GM21526 (cell line): ENCODE data around the gene TTC3.
A peak's percentile ranks its signal among the peaks of the same experiment; 100 is the strongest.

Experiments used
- ATAC-seq: cut with Tn5 transposase; IDR thresholded peaks from one replicate; pipeline ENCODE4 v1.9.1; 2021; ENCODE audit warnings: moderate library complexity; ENCODE audit not compliant: unreplicated experiment, low FRiP score

The TTC3 gene

DNA sequence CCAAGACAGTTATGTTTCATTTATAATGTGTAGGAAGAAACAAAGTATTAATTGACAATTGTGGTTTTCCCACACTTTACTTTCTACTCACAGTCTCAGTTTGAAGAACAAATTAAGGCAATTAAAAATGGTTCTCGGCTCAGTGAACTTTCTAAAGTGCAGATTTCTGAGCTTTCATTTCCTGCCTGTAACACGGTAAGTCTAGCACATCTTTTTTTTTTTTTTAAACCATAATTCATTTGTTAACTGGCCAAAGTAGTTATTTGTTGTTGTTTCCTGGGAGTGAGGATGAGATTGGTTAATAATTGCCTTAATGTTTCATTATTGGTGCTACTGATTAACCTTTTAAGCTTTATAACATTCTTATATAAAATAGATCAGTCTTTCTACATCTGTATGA lies 119.0 kb downstream of the TTC3 start:
- no peak for ATAC-seq

DNA sequence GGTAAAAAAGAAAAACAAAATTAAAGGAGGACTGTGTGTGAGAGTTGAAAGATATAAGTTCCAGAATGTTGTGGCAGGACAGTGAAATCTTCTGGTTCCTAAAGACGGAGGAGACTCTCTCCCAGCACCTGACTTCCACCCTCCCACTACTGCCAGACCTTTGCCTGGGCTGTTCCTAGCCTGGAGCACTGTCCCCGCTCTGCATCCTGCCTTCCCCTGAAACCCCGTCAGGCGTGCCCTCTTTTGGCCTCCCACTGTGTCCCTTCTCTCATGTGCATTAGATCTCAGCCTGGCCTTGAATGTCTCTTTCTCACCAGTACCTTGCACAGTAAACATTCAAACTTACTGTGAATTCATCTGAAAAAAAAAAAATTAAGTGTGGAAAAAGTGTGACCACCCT lies 120.0 kb downstream of the TTC3 start:
- ATAC-seq, result no peak

DNA sequence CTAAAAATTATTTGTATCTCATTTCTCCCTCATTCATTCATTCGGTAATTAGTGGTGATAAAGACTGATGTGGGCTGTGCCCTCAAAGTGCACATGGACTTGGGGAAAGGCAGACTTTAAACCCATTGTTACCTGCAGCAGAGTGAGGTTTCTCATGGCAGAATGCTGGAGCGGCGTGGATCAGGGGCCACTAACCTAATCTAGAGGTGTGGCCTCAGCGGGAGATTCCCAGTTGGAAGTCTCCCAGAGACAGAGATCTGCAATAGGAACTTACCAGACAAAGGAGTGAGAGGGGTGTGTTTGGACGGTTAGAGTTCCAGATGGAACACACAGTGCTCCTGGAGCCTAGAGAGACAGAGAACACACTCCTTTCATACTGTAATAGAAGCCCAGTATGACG lies 120.6 kb downstream of the TTC3 start:
- no peak for ATAC-seq

DNA sequence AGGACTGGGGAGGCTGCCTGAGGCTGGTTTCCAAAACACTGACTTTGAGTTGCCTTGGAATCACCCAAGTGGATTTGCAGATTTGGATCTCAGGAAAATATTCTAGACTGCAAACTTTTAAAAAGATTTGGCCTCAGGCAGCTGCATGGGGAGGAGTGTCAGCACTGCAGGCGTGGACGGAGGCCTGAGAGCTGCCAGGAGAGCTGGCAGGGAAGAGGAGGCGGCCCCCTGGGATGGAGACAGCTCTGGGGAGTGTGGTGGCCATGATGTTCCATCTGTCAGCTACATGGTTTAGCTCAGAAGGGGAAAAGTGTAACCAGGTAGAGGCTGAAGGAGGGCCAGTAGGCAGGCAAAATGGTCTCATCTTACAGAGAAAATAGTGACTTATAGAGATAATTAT lies 122.0 kb downstream of the TTC3 start:
- no peak for ATAC-seq

- no peak for ATAC-seq
These were observed 122.6 kb downstream of the TTC3 start for GRCh38 chr21:37195610-37196009.

DNA sequence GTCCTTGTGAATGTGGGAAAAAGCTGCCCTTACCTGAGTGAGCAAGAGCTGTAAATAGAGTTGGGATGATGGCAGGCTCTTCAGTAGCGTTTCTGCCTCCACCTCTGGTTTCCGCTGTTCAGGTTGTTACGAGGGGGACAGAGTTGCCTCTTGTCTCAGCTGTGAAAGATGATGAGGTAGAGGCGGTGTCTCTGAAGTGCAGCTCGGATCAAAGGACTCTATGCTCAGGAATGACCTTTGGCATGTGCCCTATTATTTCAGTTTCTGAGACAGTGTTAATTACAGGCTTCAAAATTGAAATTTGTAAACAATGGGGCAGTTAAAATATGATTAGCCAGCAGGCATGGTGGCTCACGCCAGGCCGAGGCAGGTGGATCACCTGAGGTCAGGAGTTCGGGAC lies 123.8 kb downstream of the TTC3 start:
- ATAC-seq, result no peak

DNA sequence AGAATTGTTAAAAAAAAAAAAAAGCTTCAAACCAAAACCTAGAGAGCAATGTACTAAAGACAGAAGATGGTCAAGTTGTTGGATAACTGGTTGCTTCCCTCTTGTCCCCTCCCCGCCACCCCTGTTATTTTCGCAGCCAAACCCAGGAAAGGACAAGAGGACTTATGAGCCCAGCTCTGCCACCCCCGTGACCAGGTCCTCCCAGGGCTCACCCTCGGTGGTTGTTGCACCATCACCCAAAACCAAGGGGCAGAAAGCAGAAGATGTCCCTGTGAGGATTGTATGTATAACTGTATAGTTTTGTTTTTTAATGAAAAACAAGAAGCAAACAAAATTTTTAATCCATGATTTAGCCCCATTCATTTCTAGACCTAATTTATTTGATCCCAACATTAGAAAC lies 124.7 kb downstream of the TTC3 start:
- no peak for ATAC-seq

DNA sequence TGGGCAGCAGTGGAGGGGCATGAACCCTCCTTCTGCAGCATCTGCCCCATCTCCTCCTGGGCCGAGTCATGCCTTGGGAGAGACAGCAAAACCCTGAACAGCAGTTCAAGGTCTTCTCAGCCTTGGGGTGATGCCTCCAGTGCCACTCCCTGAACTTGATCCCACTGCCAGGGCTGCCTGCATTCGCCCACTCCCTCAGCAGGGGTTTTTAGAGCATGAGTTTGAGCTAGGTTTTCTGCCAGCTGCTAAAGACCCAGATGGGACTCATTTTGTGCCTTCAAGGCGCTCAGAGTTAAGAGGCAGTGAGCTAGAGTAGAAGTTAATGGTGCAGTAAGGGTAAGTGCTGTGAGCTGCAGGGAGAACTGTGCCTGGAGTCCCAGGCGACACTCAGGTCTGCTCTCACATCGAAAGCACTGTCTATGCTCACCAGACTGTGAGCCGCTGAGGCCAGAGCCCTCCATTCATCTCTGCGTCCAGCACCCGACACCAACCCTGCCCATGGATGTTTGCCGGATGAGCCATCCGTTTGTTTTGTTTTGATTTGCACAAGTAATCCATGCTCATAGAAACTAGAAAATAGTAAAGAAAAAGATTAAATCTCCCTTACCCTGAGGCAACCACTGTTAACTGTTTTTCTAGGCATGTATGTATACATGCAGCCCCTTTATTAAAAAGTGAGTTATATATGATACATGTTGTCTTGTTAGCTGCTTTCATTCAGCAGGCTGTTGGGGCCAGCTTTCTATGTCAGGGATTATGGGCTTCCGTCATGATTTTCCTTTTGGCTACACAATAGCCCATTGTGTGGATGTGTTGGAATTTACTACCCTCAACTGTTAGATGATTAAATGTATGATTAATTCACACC lies 126.2 kb downstream of the TTC3 start:
- ATAC-seq, result no peak

DNA sequence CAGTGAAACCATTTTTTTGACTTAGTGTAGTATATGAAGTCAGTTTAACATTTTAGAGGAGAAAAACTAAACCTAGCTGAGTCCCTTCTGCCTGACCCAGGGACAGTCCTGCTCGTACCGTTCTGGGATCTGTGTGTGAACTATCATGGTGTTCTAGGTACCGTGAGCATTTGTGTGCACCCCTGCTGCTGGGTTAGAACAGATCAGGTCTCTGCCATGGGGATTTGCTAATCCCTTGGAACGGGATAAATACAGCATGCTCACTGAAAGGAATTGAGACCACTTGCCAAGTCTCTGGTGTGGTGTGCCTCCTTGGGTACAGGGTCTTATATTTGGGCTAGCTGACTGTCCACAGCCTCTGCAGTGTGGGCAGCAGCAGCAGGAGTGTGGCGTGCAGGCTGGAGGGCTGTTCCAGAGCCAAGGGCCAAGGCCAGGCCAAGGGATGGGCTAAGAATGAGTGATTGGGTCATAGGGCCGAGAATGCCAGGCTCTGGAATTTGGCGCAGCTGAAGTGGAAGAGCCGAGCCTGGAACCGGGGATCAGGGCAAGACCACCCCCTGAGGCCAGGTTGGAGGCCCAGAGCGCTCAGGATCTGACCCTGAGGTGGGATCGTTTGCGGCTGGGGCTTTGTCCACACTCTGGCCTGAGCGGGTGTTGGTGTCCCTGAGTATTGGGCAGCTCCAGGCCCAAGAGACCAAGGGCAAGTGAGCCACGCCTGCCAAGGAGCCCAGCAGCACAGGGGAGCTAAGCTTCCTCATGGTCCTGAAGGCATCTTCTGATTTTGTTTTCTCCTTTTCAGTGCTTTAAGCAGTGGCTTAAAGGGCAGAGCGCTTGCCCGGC lies 127.8 kb downstream of the TTC3 start:
- ATAC-seq, result no peak

- no peak for ATAC-seq
These were observed 129.4 kb downstream of the TTC3 start for GRCh38 chr21:37202221-37203110.

- no peak for ATAC-seq
These were observed 131.5 kb downstream of the TTC3 start for GRCh38 chr21:37204580-37204979.

DNA sequence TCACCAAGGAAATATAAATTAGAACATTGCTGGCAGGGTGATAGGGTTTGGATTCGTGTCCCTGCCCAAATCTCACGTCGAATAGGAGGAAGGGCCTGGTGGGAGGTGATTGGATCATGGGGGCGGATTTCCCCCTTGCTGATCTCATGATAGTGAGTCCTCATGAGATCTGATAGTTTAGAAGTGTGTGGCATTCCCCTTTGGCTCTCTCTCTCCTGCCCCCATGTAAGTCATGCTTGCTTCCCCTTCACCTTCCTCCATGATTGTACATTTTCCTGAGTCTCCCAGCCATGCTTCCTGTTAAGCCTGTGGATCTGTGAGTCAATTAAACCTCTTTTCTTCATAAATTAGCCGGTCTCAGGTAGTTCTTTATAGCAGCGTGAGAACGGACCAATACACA lies 133.4 kb downstream of the TTC3 start:
- ATAC-seq, result no peak

- ATAC-seq, result peak; percentile 37
These were observed 134.5 kb downstream of the TTC3 start for GRCh38 chr21:37207441-37208009.

GRCh38 chr21:37208056-37208721 lies 135.1 kb downstream of the TTC3 start:
- peak; percentile 66 for ATAC-seq

- peak; percentile 24 for ATAC-seq
These were observed 135.7 kb downstream of the TTC3 start for GRCh38 chr21:37208741-37209225.

GRCh38 chr21:37210130-37210529 lies 137.1 kb downstream of the TTC3 start:
- ATAC-seq, result no peak

- no peak for ATAC-seq
These were observed 137.7 kb downstream of the TTC3 start for GRCh38 chr21:37210799-37211198.

- ATAC-seq, result no peak
These were observed 141.9 kb downstream of the TTC3 start for GRCh38 chr21:37214952-37215351.

DNA sequence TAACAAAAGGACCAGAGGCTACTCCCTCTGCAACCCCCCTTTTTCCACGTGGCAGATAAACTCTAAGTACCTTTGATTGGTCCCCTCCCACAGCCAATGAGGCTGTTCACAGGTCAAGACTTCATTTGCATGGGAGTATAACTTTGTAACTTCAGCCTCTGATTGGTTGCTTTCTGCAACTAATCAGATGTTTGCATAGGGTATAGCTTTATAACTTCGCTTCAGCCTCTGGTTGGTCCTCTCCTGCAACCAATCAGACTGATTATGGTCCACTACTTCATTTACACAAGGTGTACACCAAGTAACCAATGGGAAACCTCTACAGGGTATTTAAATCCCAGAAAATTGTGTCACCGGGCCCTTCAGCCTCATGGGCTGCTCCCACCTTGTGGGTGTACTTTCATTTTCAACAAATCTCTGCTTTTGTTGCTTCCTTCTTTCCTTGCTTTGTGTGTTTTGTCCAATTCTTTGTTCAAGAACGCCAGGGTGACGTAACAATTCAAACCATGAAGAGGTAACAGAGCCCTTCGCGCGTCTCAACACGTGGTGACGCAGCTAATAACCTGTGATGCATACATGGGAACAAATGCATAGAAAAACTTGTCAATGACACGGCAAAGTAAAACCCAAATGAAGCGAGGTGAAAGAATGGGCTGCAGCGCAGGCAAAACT lies 146.8 kb downstream of the TTC3 start:
- ATAC-seq, result no peak
